ENCODE data around the gene PADI2. TPM values are rescaled to one million over a fixed set of nuclear protein-coding genes. Genes with fewer than 3 reads are reported as not detected.
"Not testable (repeated sequence)": the region's sequence is repeated elsewhere in the genome, so short reads cannot be mapped to it uniquely, and the experiment has no call there.

Gene PADI2
- total RNA-seq, 1 donor from 2014 or later, result not detected

DNA sequence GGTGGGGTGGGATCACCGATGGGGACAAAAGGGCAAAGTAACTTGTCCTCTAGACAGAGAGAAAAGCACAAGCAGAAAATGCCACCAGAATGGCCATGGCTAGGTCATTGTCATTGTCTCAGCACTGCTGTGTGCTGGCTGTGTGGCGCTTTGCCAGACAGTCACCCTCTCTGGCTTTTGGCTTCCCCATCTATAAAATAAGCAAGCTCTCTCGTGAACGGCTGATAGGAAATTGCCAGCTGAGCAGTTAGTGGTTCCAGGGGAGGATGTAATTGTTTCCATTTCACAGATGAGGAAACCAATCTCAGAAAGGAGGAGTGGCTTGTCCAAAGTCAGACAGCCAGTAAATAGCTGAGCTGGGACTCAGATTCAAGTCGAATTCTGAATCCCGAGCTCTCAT lies 32.5 kb downstream of the PADI2 start:
- no peak for DNase-seq (ENCODE audit: low read depth, low spot score)

DNA sequence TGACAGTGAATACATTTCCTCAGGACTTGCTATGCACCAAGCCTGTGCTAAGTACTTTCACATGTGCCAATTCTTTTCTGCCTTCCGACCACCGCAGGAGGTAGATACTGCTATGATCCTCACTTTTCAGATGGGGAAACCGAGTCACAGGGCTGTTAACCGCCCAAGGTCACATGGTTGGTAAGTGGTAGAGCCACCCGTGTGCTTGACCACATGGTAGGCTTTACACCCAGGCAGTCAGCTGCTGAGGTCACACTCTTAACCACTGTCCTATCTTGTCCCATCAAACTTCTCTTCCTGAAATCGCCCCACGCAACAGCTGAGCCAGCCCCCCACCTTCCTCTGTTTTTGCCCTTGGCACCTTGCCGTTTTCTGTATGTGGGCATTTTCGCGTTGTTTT lies 34.5 kb downstream of the PADI2 start:
- no peak for DNase-seq (ENCODE audit: low read depth, low spot score)

GRCh38 chr1:17082761-17083160 lies 36.5 kb downstream of the PADI2 start:
- DNase-seq (ENCODE audit: low read depth, low spot score), result no peak

DNA sequence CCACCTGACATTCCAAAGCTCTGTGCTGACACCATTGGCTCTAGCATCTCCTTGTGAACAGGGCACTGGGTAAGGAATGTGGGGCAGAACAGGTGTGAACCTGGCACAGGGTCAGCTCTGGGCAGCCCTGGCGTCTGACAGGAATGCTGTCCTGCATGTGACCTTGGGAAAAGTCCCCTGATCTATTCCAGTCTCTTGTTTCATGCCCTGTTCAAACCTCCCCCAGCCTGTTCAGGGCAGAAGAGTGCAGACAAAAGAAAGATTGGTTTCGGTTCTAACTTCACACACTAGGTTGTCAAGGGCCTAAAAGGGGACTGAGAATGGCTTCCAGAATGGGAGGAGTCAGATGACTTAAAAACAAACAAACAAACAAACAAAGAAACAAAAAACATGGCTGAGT lies 37.8 kb downstream of the PADI2 start:
- DNase-seq (ENCODE audit: low read depth, low spot score), result no peak

DNA sequence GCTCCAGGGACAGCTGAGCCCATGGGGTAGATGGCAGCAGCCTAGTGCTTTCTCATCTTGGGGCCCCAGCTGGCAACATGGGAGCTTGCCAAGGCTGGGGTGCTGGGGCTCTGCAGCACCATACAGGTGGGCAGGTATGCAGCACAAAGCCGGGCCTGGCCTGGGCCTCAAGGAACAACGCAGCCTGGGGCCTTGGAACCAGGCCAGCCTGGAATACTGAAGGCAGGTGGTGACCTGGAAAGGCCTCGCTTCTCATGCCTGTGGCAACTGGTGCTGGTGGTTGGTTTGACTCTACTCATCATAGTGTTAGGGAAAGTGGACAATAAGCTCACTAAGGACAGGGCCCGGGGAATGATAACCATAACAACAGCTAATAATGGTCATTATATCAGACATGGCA lies 38.4 kb downstream of the PADI2 start:
- no peak for DNase-seq (ENCODE audit: low read depth, low spot score)

DNA sequence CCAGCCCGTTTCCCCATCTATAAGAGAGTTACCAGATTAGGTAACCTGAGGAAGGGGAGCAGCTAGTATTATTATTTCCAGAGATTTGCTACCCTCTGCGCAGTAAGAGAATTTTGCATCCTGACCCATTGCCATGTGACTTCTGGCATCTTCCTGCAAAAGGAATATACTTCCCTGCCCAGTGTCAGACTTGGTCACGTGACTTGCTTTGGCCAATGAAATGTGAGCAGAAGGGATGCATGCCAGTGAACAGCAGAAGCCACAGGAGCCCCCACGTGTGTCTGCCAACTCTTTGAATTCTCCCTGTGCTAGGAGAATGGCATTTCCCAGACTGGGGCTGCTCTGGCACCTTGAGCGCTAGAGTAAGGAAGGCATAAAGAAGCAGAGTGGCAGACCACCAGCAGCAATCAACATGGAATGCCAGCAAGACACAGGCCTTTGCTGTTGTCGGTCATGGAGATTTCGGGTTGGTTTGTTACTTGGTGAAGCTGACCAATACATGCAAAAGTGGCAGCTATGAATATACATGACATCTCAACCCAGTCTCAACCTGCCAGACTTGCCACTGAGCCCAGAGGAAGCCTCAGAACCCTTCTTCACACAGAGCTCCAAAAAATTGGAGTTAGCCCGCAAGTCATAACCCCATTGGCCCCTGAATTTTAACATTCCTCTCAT lies 39.0 kb downstream of the PADI2 start:
- DNase-seq (ENCODE audit: low read depth, low spot score), result no peak

- DNase-seq (ENCODE audit: low read depth, low spot score), result no peak
Observed at GRCh38 chr1:17078991-17079868, 40.0 kb downstream of the PADI2 start.

GRCh38 chr1:17075470-17076255 lies 43.6 kb downstream of the PADI2 start:
- DNase-seq (ENCODE audit: low read depth, low spot score), result no peak

DNA sequence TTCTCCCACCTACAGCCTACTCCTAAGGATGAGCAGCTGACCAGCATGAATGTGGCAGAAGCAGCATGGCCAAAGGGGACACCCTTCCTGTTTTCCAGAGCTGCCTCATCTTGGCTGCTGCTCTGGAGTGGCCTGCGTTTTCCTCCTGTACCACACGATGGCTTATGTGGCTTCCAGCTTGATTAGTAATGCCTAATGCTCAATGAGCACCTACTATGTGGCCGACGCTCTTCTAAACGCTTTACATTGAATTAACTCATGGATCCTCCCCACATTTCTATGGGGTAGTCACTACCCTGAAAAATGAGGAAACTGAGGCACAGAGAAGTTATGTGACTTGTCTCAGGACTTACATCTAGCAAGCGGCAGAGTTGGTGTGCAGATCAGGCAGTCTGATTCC lies 47.5 kb downstream of the PADI2 start:
- no peak for DNase-seq (ENCODE audit: low read depth, low spot score)

DNA sequence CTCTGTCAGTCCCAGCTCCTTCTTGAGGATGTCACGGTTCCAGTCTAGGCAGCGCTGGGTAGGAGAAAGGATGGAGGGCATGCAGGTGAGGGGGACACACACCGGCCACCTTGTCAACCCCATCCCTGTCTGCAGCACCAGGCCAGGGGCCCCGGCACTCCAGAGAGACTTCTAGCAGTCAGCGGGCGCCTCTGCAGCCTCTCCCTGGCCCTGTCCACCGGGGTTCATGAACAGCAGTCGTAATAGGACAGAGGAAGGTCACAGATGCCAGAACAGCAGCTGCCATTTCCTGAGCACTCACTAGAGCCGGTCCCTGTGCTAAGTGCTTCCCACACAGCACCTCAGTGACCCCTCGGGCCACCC lies 49.1 kb downstream of the PADI2 start:
- DNase-seq (ENCODE audit: low read depth, low spot score), result no peak

DNA sequence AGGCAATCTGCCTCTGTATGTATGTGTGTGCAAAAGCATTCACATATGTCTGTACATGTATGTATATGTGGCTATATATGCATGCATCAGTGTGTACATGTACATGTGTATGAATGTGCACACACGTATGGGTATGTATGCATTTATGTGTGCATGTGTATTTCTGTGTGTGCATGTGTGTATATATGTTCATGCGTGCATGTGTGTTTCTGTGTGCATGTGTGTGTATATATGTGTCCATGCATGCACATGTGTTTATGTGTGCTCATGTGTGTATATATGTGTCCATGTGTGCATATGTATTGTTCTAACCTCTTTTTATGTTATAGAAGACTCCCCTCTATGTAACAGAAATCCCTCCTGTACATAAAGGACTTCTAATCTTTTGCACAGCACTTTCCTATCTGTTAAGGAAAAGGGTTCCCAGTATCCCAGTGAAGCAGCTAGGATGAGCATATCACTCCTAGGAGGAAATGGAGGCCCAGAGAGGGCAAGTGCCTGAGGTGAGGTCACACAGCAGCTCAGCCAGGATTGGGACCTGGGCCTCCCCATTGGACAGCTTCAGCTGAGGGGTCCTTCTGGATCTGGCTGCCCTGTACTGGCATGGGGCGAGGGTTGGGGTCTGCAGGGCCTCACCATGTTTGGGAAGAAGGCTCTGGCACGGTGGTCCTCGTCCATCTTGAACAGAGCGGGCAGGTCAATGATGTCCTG lies 49.6 kb downstream of the PADI2 start:
- no peak for DNase-seq (ENCODE audit: low read depth, low spot score)

DNA sequence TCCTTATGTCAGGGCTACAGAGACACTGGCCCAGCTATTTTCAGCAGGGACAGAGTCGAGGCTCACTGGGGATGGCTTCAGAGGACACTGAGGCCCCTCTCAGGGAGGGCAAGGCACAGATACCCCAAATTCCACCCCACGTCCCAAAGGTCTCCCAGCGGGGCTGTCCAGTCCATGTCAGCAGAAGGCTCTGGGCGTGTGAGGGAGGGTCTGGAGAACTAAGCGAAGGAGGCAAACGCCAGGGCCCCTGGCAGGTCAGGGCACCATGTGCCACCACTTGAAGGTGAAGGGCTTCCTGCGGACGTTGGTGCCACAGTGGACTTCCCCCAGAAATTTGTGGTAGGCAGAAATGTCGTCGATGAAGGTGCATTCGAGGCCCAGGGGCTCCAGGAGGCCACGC lies 50.5 kb downstream of the PADI2 start:
- no peak for DNase-seq (ENCODE audit: low read depth, low spot score)

- DNase-seq (ENCODE audit: low read depth, low spot score), result no peak
Observed at GRCh38 chr1:17067465-17068240, 51.6 kb downstream of the PADI2 start.

DNA sequence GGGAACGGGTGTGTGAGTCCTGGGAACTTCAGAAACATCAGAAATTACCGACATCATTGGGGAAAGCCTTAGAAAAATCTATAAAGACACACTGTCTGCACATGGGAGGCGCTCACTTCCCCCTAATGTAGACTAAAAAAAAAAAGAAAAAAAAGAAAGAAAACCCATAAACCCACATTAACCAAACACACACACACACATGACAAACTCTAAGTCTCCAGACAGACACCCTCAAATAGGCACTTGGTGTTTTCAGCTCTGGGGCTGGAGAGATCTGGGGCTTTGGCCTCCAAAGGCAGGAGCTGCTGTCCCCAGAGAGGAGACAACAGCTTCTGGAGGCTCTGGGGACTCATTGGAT lies 52.2 kb downstream of the PADI2 start:
- DNase-seq (ENCODE audit: low read depth, low spot score), result no peak

DNA sequence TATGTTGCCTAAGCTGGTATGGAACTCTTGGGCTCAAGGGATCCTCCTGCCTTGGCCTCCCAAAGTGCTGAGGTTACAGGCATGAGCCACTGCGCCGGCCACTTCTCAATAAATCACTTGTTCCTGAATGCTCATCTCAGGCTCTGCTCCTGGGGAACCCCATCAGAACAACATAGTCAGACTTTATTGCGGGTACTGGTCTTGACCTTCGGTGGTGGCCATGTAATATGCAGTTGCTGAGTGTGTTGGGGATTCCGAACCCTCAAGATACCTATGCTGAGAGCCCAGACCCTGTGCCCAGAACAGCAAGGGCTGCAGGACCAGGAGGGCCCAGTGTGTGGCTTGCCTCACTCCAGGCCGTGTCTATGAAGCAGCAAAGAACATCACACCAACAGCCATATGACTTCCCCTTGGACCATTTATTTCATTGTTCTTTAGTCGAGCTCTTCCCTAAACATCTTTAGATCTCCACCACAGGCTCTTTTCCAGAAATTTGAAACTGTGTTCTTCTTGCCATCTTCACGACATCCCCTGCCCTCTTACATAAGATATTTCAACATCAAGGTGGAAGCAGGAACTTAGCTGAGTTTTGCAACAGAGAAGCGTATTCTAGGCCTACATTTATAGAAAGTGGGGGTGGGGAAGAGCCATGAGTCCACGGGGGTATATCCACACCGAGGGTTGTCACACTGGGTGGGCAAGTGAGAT lies 52.7 kb downstream of the PADI2 start:
- no peak for DNase-seq (ENCODE audit: low read depth, low spot score)

GRCh38 chr1:17065666-17066065 lies 53.6 kb downstream of the PADI2 start:
- DNase-seq (ENCODE audit: low read depth, low spot score), result no peak

DNA sequence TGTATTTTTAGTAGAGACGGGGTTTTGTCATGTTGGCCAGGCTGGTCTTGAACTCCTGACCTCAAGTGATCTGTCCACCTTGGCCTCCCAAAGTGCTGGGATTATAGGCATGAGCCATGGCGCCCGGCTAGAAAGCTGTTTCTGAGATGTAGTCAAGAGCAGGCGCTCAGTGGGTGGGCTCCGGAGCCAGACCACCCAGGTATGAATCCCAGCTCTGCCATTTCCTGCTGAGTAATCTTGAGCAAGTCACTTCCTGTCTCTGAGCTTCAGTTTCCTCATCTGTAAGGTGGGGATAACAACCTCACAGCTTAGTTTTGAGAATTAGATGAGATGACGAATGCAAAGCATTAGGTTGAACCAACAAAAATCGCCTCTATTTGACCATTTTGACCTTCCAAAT lies 56.5 kb downstream of the PADI2 start:
- DNase-seq (ENCODE audit: low read depth, low spot score), result not testable (repeated sequence)

- DNase-seq (ENCODE audit: low read depth, low spot score), result no peak
Observed at GRCh38 chr1:17061892-17062291, 57.4 kb downstream of the PADI2 start.

DNA sequence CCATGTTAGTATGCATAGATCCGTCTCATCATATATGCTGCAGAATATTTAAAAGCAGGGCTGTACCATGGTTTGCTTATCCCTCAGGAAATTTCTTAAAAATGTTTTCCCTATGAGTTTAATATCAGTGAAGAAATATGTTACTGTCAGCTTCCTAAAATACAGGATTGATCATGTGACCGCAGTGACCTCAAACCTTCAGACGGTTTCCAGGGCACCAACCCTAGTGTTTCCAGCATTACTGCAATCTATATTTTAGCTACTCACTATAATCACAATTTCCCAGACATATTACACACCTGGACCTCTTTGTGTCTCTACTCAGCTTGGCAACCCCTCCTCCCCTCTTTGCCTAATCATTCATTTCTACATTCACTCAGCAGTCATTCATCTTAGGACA lies 57.8 kb downstream of the PADI2 start:
- DNase-seq (ENCODE audit: low read depth, low spot score), result no peak

DNA sequence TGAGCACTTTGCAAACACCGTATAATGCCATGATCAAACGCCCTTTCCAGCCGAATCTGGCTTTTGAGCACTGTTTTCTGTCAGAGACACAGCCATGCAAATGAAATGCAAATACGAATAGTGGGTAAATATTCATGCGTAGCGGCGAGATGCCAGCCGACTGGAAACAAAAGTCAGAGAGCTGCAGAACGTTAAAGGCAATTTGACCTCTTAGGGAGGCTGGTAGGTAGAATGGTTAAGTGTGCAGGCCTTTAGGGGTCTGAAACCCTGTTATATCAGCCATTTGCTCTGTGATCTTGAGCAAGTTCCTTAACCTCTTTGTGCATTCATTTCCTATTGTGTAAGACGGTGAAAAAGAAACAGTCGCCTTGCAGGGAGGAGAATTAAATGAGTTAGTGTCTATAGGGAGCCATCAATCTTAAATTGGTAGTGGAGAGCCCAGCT lies 58.9 kb downstream of the PADI2 start:
- DNase-seq (ENCODE audit: low read depth, low spot score), result no peak

Data from pulmonary artery endothelial cell (primary cell).